ENCODE results near the gene U2AF2. TPM values are rescaled to one million over a fixed set of nuclear protein-coding genes. Genes with fewer than 3 reads are reported as not detected.

The U2AF2 gene
- total RNA-seq, 1 experiment from 2014 or later, result 183 TPM

- peak; percentile 92 to 98 for DNase-seq (ENCODE audit: low read depth in 1 of 2, low spot score in 2 of 2)
- peaks cover 21% of the 10 kb centered on the region for H3K4me1 ChIP-seq (replicated peaks)
- H3K4me3 ChIP-seq, result peak within 1 kb of the TSS; percentile 98
- peak within 1 kb of the TSS; percentile 71 for H3K27ac ChIP-seq
- H3K9me3 ChIP-seq (replicated peaks), result no peaks in the 10 kb centered on the region; the same call in 1 of the 2 replicates
- no peaks in the 10 kb centered on the region for H3K27me3 ChIP-seq (replicated peaks)
- peaks cover 77% of the 10 kb centered on the region for H3K36me3 ChIP-seq
These were observed 20.2 kb downstream of the U2AF2 start, which contains the start of gene EPN1 for GRCh38 chr19:55674841-55675660. TSS of gene EPN1 (plus strand) at chr19:55675226. CDS start at chr19:55678628, 3,402 bp downstream.

GRCh38 chr19:55675661-55676354 is 21.0 kb downstream of the U2AF2 start:
- peaks cover 80% of the 10 kb centered on the region for H3K36me3 ChIP-seq
- H3K4me3 ChIP-seq, result peak overlapping the region; percentile 98
- no peaks in the 10 kb centered on the region; the same call in 1 of the 2 replicates for H3K9me3 ChIP-seq (replicated peaks)
- peaks cover 21% of the 10 kb centered on the region for H3K4me1 ChIP-seq (replicated peaks)
- no peaks in the 10 kb centered on the region for H3K27me3 ChIP-seq (replicated peaks)
- no peak for DNase-seq (ENCODE audit: low read depth in 1 of 2, low spot score in 2 of 2)
- H3K27ac ChIP-seq, result peak overlapping the region; percentile 71

- Histone ChIP-seq H3K27me3 (replicated peaks) (no peaks in the 10 kb centered on the region), H3K4me1 (replicated peaks) (peaks cover 21% of the 10 kb centered on the region), H3K4me3 (peak overlapping the region; percentile 98), H3K36me3 (peaks cover 83% of the 10 kb centered on the region), H3K9me3 (replicated peaks) (no peaks in the 10 kb centered on the region; the same call in 1 of the 2 replicates), H3K27ac (no peak overlapping the region)
- DNase-seq (ENCODE audit: low read depth in 1 of 2, low spot score in 2 of 2), result no peak
These were observed 21.5 kb downstream of the U2AF2 start for GRCh38 chr19:55676383-55676782.

GRCh38 chr19:55676889-55677505 is 22.2 kb downstream of the U2AF2 start:
- Histone ChIP-seq H3K4me3 (no peak overlapping the region), H3K9me3 (replicated peaks) (no peaks in the 10 kb centered on the region; the same call in 1 of the 2 replicates), H3K4me1 (replicated peaks) (peaks cover 21% of the 10 kb centered on the region), H3K27ac (no peak overlapping the region), H3K27me3 (replicated peaks) (no peaks in the 10 kb centered on the region), H3K36me3 (peaks cover 83% of the 10 kb centered on the region)
- DNase-seq (ENCODE audit: low read depth in 1 of 2, low spot score in 2 of 2), result no peak

GRCh38 chr19:55677572-55678028 is 22.8 kb downstream of the U2AF2 start:
- Histone ChIP-seq H3K27me3 (replicated peaks) (no peaks in the 10 kb centered on the region), H3K4me3 (no peak overlapping the region), H3K27ac (no peak overlapping the region), H3K9me3 (replicated peaks) (no peaks in the 10 kb centered on the region; the same call in 1 of the 2 replicates), H3K4me1 (replicated peaks) (peaks cover 17% of the 10 kb centered on the region), H3K36me3 (peaks cover 84% of the 10 kb centered on the region)
- DNase-seq (ENCODE audit: low read depth in 1 of 2, low spot score in 2 of 2), result no peak

- Histone ChIP-seq H3K4me3 (no peak overlapping the region), H3K36me3 (peaks cover 85% of the 10 kb centered on the region), H3K4me1 (replicated peaks) (peaks cover 17% of the 10 kb centered on the region), H3K27me3 (replicated peaks) (no peaks in the 10 kb centered on the region), H3K27ac (no peak overlapping the region), H3K9me3 (replicated peaks) (no peaks in the 10 kb centered on the region; the same call in 1 of the 2 replicates)
- no peak for DNase-seq (ENCODE audit: low read depth in 1 of 2, low spot score in 2 of 2)
These were observed 23.4 kb downstream of the U2AF2 start for GRCh38 chr19:55678121-55678671.

- Histone ChIP-seq H3K4me3 (no peak overlapping the region), H3K36me3 (peaks cover 87% of the 10 kb centered on the region), H3K9me3 (replicated peaks) (no peaks in the 10 kb centered on the region; the same call in 1 of the 2 replicates), H3K27me3 (replicated peaks) (no peaks in the 10 kb centered on the region), H3K4me1 (replicated peaks) (peaks cover 13% of the 10 kb centered on the region), H3K27ac (no peak overlapping the region)
- no peak for DNase-seq (ENCODE audit: low read depth in 1 of 2, low spot score in 2 of 2)
These were observed 24.8 kb downstream of the U2AF2 start for GRCh38 chr19:55679343-55680257.

- Histone ChIP-seq H3K9me3 (replicated peaks) (no peaks in the 10 kb centered on the region), H3K4me3 (no peak overlapping the region), H3K27me3 (replicated peaks) (no peaks in the 10 kb centered on the region), H3K27ac (no peak overlapping the region), H3K36me3 (peaks cover 88% of the 10 kb centered on the region), H3K4me1 (replicated peaks) (peaks cover 11% of the 10 kb centered on the region)
- DNase-seq (ENCODE audit: low read depth in 1 of 2, low spot score in 2 of 2), result no peak
These were observed 25.7 kb downstream of the U2AF2 start for GRCh38 chr19:55680339-55681130.

GRCh38 chr19:55681131-55682092 is 26.6 kb downstream of the U2AF2 start:
- peaks cover 5% of the 10 kb centered on the region; the same call in 1 of the 2 replicates for H3K4me1 ChIP-seq (replicated peaks)
- no peak overlapping the region for H3K4me3 ChIP-seq
- H3K27me3 ChIP-seq (replicated peaks), result no peaks in the 10 kb centered on the region
- DNase-seq (ENCODE audit: low read depth in 1 of 2, low spot score in 2 of 2), result no peak
- peaks cover 95% of the 10 kb centered on the region for H3K36me3 ChIP-seq
- H3K9me3 ChIP-seq (replicated peaks), result no peaks in the 10 kb centered on the region
- no peak overlapping the region for H3K27ac ChIP-seq

- Histone ChIP-seq H3K27ac (no peak overlapping the region), H3K36me3 (peaks cover 86% of the 10 kb centered on the region), H3K4me1 (replicated peaks) (no peaks in the 10 kb centered on the region), H3K4me3 (no peak overlapping the region), H3K9me3 (replicated peaks) (no peaks in the 10 kb centered on the region), H3K27me3 (replicated peaks) (no peaks in the 10 kb centered on the region)
- DNase-seq (ENCODE audit: low read depth in 1 of 2, low spot score in 2 of 2), result no peak
These were observed 28.8 kb downstream of the U2AF2 start for GRCh38 chr19:55683449-55684261.
